NT2/D1 (cell line): ENCODE data around the gene CSNK1D.

ENCODE experiments used
- YY1 ChIP-seq: IDR thresholded peaks from 2 replicates; pipeline ENCODE4 v1.6.1; 2011; ENCODE audit not compliant: insufficient read length, insufficient read depth
- ZNF274 ChIP-seq: IDR thresholded peaks from 2 replicates; pipeline ENCODE4 v1.6.1; 2011; ENCODE audit warnings: mild to moderate bottlenecking, low read depth, low read length

GRCh38 chr17:82239401-82239925, 34.0 kb downstream of the CSNK1D start:
- no peak for TF ChIP-seq YY1
- TF ChIP-seq ZNF274 = no peak
